HL-60 (cell line): ENCODE data around the gene L1CAM.

Experiments used
- GABPA ChIP-seq: IDR thresholded peaks from 2 replicates; pipeline ENCODE4 v1.6.1; 2012; ENCODE audit warnings: low read depth
- POLR2AphosphoS5 ChIP-seq: IDR thresholded peaks from 2 replicates; pipeline ENCODE4 v1.6.1; 2012; ENCODE audit warnings: low read depth
- SPI1 ChIP-seq: IDR thresholded peaks from 2 replicates; pipeline ENCODE4 v1.6.1; 2012; ENCODE audit warnings: low read depth, mild to moderate bottlenecking, borderline replicate concordance
- TF ChIP-seq, protein P1 (sequence below): IDR thresholded peaks from one replicate; pipeline ENCODE4 v1.5.1; 2011; ENCODE audit warnings: low read length, control low read depth, inconsistent platforms; ENCODE audit not compliant: insufficient read depth
- TF ChIP-seq, protein P2 (sequence below): IDR thresholded peaks from 2 replicates; pipeline ENCODE4 v1.6.1; 2012; ENCODE audit warnings: low read depth; ENCODE audit not compliant: insufficient replicate concordance

DNA sequence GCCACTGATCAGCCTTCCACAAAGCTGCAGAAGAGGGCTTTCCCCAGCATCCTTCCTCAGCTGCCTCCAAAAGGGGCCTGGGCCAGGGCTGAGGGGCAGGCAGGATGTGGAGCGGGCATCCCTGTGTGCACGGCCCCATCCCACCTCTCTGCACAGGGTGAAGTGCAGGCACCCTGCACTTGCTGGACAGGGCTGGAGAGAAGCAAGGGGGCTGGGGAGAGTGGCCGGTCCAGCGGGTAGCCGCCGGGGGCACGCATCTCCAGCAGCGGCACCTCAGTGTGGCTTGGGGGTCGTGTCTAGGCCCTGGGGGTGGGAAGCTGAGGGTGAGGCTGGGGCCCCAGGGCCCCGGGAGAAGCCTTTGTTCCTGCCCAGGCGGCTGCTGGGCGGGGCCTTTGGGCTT is 21.5 kb upstream of the L1CAM start:
- TF ChIP-seq, protein P1, sequence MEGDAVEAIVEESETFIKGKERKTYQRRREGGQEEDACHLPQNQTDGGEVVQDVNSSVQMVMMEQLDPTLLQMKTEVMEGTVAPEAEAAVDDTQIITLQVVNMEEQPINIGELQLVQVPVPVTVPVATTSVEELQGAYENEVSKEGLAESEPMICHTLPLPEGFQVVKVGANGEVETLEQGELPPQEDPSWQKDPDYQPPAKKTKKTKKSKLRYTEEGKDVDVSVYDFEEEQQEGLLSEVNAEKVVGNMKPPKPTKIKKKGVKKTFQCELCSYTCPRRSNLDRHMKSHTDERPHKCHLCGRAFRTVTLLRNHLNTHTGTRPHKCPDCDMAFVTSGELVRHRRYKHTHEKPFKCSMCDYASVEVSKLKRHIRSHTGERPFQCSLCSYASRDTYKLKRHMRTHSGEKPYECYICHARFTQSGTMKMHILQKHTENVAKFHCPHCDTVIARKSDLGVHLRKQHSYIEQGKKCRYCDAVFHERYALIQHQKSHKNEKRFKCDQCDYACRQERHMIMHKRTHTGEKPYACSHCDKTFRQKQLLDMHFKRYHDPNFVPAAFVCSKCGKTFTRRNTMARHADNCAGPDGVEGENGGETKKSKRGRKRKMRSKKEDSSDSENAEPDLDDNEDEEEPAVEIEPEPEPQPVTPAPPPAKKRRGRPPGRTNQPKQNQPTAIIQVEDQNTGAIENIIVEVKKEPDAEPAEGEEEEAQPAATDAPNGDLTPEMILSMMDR: no peak
- TF ChIP-seq POLR2AphosphoS5 (no peak), GABPA (no peak), SPI1 (no peak)
- TF ChIP-seq, protein P2, sequence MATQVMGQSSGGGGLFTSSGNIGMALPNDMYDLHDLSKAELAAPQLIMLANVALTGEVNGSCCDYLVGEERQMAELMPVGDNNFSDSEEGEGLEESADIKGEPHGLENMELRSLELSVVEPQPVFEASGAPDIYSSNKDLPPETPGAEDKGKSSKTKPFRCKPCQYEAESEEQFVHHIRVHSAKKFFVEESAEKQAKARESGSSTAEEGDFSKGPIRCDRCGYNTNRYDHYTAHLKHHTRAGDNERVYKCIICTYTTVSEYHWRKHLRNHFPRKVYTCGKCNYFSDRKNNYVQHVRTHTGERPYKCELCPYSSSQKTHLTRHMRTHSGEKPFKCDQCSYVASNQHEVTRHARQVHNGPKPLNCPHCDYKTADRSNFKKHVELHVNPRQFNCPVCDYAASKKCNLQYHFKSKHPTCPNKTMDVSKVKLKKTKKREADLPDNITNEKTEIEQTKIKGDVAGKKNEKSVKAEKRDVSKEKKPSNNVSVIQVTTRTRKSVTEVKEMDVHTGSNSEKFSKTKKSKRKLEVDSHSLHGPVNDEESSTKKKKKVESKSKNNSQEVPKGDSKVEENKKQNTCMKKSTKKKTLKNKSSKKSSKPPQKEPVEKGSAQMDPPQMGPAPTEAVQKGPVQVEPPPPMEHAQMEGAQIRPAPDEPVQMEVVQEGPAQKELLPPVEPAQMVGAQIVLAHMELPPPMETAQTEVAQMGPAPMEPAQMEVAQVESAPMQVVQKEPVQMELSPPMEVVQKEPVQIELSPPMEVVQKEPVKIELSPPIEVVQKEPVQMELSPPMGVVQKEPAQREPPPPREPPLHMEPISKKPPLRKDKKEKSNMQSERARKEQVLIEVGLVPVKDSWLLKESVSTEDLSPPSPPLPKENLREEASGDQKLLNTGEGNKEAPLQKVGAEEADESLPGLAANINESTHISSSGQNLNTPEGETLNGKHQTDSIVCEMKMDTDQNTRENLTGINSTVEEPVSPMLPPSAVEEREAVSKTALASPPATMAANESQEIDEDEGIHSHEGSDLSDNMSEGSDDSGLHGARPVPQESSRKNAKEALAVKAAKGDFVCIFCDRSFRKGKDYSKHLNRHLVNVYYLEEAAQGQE: no peak
